GM18951 (cell line): Measurements from ENCODE around the gene ADAM11.
"Not testable (repeated sequence)": the region's sequence is repeated elsewhere in the genome, so short reads cannot be mapped to it uniquely, and the experiment has no call there.

Source experiments
- POLR2A ChIP-seq: IDR thresholded peaks from 4 replicates; pipeline ENCODE4 v1.6.1; 2011; ENCODE audit warnings: mild to moderate bottlenecking; ENCODE audit not compliant: insufficient read length, insufficient read depth; ENCODE audit errors: extremely low read depth
- in situ Hi-C: fragments of 300-500 bp; cut with MboI; formaldehyde crosslinking; loops from one replicate; pipeline ENCODE4 v1.12.0; 2022; ENCODE audit warnings: low sequenced_read_pairs, mixed read lengths, inconsistent platforms; ENCODE audit not compliant: unreplicated experiment

The ADAM11 gene, protein sequence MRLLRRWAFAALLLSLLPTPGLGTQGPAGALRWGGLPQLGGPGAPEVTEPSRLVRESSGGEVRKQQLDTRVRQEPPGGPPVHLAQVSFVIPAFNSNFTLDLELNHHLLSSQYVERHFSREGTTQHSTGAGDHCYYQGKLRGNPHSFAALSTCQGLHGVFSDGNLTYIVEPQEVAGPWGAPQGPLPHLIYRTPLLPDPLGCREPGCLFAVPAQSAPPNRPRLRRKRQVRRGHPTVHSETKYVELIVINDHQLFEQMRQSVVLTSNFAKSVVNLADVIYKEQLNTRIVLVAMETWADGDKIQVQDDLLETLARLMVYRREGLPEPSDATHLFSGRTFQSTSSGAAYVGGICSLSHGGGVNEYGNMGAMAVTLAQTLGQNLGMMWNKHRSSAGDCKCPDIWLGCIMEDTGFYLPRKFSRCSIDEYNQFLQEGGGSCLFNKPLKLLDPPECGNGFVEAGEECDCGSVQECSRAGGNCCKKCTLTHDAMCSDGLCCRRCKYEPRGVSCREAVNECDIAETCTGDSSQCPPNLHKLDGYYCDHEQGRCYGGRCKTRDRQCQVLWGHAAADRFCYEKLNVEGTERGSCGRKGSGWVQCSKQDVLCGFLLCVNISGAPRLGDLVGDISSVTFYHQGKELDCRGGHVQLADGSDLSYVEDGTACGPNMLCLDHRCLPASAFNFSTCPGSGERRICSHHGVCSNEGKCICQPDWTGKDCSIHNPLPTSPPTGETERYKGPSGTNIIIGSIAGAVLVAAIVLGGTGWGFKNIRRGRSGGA

DNA sequence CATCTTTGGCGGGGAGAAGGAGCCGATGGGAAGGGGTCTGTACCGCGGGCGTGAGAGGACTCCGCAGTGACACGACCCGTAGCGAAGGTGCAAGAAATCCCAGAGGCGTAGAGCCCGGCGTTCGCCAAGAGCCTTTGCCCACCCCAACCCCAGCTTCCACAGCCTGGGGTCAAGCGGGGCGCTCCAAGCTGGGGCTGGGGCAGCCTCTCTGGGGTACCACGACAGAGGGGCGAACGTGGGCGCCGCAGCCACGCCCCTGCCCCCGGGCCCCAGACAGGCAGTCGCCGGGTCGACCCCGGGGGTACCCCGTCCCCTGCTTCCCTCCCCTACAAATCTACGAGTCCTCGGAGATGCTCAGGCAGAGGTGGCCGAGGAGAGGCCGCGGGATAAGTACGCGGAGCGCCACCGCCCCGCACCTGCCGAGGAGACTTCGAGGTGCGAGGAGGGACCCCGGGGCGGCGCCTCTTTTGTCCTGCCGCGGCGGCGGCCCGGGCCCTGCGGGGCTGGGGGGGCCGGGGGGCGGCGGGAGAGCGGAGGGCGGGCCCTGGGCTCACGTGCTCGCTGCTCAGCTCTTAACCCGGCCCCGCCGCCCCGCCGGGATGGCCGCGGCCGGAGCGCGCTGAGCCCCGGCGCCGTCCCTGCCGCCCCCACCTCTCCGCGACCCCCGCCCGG lies at the start of gene ADAM11:
Gene ADAM11, plus strand, starts transcription at position 575 of the 672 bp plus-strand sequence. CDS start 212 bp downstream, outside the sequence.
- TF ChIP-seq POLR2A, result no peak
- in situ Hi-C loops, result no loop called here

DNA sequence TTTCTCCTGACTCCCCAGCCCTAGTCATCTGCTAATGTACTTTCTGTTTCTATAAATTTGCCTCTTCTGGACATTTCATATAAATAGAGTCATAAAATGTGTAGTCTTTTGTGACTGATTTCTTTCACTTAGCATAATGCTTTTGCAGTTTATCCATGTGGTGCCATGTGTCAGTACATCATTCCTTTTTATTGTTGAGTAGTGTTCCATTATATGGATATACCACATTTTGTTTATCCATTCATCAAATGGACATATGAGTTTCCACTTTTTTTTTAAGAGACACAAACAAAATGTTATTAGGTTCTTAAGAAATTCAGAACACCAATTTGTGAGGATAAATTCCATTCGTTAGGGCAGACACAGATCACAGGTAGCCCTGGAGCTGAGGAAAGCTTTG lies 39.3 kb upstream of the ADAM11 start:
- no peak for TF ChIP-seq POLR2A
- in situ Hi-C loops, result no loop called here

DNA sequence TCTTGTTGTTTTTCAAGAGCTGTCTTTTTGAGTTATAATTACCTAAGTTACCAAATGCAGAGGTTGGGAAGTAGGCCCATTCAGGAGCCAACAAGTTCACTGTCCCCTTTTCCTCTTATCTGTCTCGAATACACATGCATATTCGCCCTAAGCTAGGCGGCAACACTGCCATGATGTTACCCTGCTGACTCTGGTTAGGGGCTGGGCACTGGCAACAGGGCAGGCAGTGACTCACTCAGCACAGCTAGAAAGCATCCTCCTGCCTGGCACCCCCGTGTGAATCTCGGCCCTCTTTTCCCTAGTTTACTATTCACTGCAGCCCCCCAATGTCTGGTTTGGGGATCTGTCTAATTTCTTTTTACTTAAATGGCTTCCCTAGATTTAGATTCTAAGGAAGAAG lies 36.5 kb upstream of the ADAM11 start:
- no peak for TF ChIP-seq POLR2A
- in situ Hi-C loops, result no loop called here

DNA sequence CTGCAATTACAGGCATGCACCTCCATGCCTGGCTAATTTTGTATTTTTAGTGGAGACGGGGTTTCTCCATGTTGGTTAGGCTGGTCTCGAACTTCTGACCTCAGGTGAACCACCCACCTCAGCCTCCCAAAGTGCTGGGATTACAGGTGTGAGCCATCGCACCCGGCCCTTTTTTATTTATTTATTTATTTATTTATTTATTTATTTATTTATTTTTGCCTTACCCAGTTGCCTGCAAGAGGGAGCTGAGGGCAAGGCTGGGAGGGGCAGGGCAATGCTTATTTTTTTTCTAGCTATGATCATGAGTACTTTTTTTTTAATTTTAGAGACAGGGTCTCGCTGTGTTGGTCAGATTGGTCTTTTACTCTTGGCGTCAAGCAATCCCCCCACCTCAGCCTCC lies 32.7 kb upstream of the ADAM11 start:
- in situ Hi-C loops, result not testable (repeated sequence)

DNA sequence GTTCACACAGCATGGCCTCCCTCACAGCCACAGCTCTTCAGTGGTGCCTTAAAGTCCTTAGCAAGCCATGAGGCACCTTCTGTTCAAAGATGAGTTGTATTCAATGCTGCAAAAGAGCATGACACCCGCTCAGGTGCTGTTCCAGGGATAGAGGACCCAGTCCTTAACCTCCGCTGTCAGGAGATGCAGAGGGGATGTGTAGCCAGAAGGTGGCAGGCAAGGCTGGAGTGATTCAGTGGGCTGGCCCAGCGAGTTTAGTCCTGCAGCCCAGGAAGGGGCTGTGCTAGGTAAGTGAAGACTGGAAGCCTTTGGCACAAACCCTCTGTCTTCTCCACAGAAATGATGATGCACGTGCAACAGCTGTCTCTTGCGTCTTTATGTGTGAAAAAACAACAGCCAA lies 25.0 kb upstream of the ADAM11 start:
- in situ Hi-C loops, result no loop called here
- no peak for TF ChIP-seq POLR2A

DNA sequence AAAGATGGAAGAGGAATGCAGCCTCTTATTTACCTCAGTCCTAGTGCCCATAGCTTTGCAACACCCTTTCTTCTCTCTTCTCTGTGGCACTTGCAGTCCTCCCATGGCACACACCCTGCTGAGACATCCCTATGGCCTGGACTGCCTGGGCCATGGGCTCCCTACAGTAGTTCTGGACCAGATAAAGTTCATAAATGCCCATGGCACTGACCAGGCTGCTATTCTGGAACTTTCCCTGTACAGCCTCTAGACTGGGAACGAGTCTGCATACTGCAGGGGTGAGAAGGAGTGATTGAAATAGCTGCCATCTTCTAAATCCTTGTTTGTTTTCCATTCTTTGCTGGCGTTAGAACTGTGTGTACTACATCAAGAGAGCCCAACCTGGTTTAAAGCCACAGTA lies 24.5 kb upstream of the ADAM11 start:
- in situ Hi-C loops, result no loop called here
- TF ChIP-seq POLR2A, result no peak

DNA sequence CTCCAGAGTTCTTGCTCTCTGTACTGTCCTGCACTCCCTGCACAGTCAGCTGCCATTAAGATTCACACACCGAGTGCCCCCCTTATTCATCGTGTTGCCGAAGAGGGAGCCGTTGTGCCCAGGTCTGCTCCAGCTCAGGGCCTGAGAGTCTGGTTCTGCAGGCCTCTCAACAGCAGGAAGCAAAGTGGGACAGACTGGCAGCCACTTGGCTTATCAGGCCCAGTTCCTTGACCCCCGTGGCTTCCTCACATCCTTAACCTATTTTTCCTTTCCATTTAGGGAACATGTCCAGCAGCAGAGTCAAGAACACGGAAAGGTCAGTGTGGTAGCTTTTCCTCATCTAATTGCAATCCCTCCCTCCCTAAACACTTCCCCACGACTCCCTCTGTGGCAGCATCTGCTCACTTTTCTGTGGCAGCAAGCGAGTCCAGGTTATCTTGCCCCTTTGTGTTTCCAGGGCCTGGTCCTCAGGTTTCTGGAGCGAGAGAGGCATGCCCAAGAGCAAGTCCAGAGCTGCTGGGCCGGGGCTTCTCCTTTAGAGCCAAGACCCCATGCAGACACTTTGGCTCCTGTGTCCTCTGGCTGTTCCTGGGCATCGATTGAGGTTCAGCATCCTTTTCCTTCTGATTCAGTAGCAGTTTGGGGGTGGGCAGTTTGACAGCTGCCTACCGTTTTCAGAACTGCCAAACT lies 22.1 kb upstream of the ADAM11 start:
- in situ Hi-C loops, result no loop called here
- TF ChIP-seq POLR2A, result no peak

DNA sequence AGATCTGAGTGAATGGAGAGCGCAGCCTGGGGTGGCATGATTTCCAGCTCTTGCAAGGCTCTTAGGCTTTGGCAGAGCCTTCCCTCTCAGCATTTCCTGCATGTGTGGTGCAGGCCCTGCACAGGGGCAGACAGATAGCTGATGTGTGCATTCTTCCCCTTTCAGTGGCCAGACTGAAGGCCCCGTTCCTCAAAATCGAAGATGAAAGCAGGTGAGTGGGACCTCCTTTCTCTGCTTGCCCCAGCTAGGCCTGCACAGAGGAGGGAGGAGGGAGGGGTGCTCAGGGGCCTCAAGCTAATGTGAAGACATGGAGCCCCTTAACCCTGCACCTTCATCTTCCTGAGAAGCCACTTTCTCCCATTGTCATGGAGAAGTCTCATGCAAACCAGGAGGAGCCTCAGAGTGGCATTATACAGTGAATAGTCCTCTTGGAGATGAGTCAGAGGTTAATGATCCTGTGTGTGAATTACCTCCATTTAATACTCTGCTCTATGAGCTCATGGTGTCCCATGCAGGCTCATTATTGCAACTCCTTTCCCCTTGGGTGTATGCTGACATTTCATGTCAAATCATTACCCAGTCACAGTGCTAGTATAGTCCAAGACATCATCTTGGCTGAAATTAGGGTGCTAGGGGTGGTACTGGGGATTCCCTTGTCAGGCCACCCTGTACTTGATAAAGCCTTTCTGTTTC lies 20.4 kb upstream of the ADAM11 start:
- no peak for TF ChIP-seq POLR2A
- in situ Hi-C loops, result no loop called here

DNA sequence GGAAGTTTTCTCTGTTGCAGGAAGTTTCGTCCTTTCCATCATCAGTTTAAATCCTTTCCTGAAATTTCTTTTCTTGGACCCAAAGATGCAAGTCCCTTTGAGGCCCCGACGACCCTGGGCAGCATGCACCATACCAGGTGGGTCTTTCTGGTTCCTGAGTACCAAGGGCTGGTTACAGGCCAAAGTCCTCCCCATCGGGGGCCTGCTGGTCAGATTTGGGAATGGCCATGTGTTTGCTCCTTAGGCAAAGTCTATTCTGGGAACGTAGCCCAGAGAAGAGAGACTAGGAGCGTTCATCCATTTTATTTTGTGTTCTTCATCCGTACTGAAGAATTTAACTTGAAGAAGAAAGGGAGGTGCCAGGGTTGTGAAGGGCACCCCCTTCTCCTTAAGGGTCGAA lies 17.5 kb upstream of the ADAM11 start:
- in situ Hi-C loops, result no loop called here
- no peak for TF ChIP-seq POLR2A

DNA sequence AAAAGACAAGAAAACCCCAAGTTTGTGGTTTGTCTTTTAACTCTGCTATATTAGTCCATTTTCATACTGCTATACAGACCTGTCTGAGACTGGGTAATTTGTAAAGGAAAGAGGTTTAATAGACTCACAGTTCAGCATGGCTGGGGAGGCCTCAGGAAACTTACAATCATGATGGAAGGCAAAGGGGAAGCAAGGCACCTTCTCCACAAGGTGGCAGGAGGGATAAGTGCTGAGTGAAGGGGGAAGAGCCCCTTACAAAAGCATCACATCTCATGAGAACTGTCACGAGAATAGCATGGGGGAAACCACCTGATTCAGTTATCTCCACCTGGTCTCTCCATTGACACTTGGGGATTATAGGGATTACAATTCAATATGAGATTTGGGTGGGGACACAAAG lies 13.5 kb upstream of the ADAM11 start:
- in situ Hi-C loops, result no loop called here
- TF ChIP-seq POLR2A, result no peak

DNA sequence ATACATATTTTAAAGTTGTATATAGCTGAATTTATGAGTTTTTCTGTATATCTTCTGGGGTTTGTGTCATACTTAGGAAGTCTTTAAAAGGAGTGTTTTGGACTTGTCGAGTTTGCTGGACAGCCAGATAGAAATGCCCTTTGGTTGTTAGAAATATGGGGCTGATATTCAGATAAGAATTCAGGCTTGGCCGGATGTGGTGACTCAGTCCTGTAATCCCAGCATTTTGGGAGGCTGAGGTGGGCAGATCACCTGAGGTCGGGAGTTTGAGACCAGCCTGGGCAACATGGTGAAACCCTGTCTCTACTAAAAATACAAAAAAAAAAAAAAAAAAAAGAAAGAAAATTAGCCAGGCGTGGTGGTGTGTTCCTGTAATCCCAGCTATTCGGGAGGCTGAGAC lies 13.1 kb upstream of the ADAM11 start:
- in situ Hi-C loops, result not testable (repeated sequence)

DNA sequence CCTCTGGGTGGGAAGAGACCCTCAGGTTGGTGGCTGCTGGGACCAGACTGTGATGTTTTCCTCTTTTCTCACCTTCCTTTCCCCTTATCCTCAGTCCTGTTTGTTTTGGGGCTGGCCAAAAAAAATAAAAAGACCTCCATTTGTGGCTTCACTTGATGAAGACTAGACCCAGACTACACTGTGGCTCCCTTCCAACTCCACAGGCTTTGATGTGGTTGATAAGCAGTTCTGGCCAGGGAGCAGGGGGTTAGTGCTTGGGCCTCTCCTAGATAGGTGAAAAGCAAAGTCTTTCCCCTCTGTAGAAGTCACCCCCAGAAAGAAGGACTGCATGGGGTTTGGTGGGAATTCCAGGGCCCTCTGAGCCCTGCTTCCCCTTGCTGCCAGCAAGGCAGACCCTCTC lies 11.2 kb upstream of the ADAM11 start:
- no peak for TF ChIP-seq POLR2A
- in situ Hi-C loops, result no loop called here
